Renal pelvis (tissue), 4 donors: ENCODE results near the gene BDH2. TPM values are rescaled to one million over a fixed set of nuclear protein-coding genes. Genes with fewer than 3 reads are reported as not detected.

Experiments
- DNase-seq: peaks from one replicate; pipeline ENCODE4 v3.0.0-alpha.2; 2013
- polyA plus RNA-seq, 3 donors: library from polyadenylated mRNA; unstranded; fragments of 120-200 nt; gene quantifications; one replicate each; pipeline ENCODE4 v1.2.1, GENCODE V29; 2013; ENCODE audit not compliant: insufficient read length in 3 of 3

The BDH2 gene
- polyA plus RNA-seq, 3 donors, result 178 to 208 (median 185) TPM

DNA sequence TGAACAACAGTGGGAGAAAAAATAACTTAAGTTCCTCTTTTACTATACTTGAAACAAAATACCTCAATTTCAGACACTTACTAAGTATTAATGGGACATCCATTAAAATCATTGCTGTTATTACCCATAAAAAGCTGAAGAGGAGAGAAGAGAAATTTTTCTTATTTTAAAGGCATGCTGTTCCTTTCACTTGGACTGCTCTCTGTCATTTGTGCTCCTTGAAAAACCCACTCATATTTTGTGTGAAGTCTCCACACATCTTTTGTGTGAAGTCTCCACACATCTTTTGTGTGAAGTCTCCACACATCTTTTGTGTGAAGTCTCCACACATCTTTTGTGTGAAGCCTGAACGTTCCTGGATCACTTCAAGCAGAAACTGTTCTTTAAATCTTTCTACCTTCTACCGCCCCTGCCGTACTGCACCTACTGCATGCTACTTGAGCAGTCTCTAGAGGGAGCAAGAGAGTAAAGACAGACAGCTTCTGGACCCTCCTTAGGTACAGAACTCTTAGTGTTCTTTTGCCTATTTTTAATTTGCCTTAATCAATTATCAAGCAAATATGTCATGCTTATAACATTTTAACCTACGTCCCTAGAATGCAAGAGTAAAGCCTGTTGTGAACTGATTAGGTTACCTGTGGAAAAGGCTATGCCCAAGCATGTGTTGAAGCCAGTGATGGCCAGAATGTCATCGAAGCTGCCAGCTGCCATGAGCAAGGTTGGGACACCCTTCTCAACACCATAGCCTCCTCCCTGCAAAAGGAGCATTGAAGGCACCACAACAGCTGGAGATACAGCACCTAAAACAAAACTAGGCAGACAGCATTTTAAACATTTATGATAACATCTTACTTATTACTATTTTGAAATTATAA is 53.0 kb downstream of the BDH2 start:
- DNase-seq, result peak; percentile 28

DNA sequence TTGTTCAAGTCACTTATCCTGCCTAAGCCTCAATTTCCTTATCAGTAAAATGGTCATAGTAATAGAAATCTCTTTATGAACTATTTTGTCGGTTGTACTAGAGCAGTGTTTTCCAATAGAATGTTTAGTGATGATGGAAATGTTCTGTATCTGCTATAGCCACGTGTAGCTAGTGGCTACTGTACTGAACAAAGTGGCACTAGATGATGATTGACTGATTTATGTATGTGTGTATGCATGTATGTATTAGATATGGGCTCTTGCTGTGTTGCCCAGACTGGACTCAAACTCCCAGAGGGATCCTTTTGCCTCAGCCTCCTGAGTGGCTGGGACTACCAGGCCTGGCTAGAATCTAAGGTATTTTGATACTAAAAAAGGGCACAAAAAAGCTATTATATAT is 55.5 kb downstream of the BDH2 start:
- no peak for DNase-seq

- DNase-seq, result no peak
Measured at GRCh38 chr4:103036169-103036568, 63.5 kb downstream of the BDH2 start.

DNA sequence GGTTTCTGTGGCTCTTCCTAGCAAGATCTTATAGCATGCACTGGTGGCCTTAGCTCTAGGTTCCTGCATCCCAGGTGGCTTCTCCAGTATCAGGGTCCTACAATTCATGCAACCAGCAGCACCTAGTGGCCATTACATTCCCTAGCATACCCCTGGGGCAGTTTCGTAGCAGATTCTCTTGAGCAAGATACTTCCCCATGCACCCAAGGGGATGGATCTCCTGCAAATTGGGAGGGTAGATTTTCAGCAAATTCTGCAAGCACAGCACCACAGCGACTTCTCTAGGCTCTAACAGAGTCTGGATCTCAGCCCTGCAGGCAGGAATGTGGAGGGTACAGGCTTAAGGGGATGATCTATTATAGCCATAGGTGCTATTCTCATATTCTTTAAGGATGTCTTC is 67.1 kb downstream of the BDH2 start:
- no peak for DNase-seq

GRCh38 chr4:103030791-103031190 is 68.8 kb downstream of the BDH2 start:
- no peak for DNase-seq

GRCh38 chr4:103029300-103029699 is 70.3 kb downstream of the BDH2 start:
- no peak for DNase-seq

Other genes with a start within 250 kb of the BDH2 start
- 10 to 100 TPM; 44.1 to 56.4 (median 50.6) TPM for gene CISD2, start 230.8 kb downstream of the BDH2 start, polyA plus RNA-seq
- 1 to 10 TPM; 2.4 to 4.0 (median 3.5) TPM for gene SLC9B1, start 80.1 kb downstream of the BDH2 start, polyA plus RNA-seq
- gene SLC9B2, start 23.1 kb downstream of the BDH2 start, polyA plus RNA-seq, result 1 to 10 TPM; 6.7 to 9.7 (median 7.8) TPM
- gene CENPE, start 98.5 kb upstream of the BDH2 start, polyA plus RNA-seq, result 10 to 100 TPM; 11.6 to 15.4 (median 11.6) TPM